Loucy (cell line): ENCODE measurements around the gene ABCB1.

ENCODE experiments used
- CTCF ChIP-seq: fragments of 200-600 bp; sonication (generic); conservative IDR thresholded peaks from 2 replicates; pipeline ENCODE4 v1.5.1; 2014; ENCODE audit warnings: mild to moderate bottlenecking, antibody characterized with exemption, low read length
- EZH2phosphoT487 ChIP-seq: fragments of 200-600 bp; IDR thresholded peaks from 2 replicates; pipeline ENCODE4 v1.6.1; 2018; ENCODE audit warnings: antibody characterized with exemption, mild to moderate bottlenecking, moderate library complexity, borderline replicate concordance

DNA sequence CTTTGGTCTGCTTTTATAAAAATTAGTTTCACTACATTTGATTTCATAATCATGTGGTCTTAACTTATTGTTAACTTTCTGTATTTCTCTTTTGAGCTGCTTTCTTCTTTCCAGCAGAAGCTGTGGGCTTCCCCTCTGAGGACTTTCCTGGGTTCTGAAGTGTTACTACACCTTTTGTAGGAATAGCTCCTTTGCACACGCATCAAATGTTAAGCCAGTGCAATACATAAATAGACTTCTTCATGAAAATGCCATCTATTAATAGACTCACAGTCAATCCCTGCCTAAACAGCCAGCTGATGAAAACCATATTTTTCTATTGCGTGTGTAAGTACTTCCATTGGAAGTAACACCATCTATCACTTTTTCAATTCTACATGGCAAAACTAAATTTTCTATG is 126.7 kb downstream of the ABCB1 start:
- no peak for TF ChIP-seq CTCF
- TF ChIP-seq EZH2phosphoT487 = no peak
